GM18867 (cell line): ENCODE data around the gene SLC1A1.
A peak's percentile ranks its signal among the peaks of the same experiment; 100 is the strongest.

Experiments
- ATAC-seq: cut with Tn5 transposase; IDR thresholded peaks from one replicate; pipeline ENCODE4 v1.9.1; 2021; ENCODE audit warnings: mild to moderate bottlenecking, moderate library complexity; ENCODE audit not compliant: unreplicated experiment

Gene SLC1A1

DNA sequence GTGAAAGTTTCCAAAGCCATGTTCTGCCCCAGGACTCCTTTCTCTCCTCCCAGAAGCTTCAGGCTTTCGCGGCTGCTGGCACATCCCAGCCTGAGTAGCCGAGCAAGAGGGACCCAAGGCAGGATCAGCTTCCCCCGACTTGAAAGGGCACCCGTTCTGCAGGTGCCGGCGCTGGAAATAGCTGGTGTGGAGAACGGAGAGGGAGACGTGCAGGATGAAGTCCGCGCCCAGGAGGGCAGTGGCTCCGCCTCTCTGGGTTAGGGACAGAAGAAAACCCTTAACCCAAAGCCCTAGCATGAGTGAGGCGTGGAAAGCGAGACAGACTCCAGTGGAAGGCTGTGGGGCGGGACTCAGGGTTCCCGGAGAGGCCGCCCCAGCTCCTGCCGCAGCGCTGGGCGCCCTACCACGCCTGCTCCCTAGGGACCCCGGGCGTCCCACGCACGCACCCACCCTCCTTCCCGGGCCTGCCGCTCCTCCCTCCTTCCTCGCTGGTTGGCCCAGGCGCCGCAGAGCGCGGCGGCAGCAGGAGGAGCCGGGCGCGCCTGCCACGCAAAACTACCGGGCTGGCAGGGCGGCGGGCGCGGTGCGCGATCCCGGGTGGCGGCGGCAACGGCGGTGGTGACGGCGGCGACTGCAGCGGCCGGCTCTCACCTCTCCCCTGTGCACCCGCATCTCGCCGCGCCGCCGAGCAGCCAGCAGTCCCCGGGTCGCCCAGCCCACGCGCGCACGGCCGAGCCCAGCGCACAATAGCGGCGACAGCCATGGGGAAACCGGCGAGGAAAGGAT is at the start of gene SLC1A1:
Gene SLC1A1, plus strand, starts transcription at position 550 of the 786 bp plus-strand sequence. Its CDS starts 212 bp downstream, at position 762.
- ATAC-seq, result peak; percentile 78

- no peak for ATAC-seq
These were observed 47.5 kb upstream of the SLC1A1 start for GRCh38 chr9:4442806-4443205.

DNA sequence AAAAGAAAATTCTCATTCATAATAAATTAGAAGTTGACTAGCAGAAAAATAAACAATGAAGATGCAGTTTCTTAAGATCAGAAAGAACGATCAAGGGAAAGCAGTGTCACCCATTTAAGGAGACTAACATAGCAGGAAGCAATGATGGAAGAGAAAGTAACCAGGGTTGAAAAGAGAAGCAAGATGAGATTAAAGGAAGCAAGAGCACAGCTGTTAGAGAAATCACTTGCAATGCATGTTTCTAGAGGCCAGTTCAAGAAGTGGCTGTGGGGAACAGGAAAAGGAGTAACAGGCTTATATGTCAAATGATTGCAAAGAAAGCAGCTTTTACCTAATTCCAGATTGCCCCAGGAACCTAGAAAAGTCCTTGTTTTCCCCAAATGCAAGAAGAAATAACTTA is 46.8 kb upstream of the SLC1A1 start:
- ATAC-seq, result no peak

- no peak for ATAC-seq
These were observed 28.8 kb upstream of the SLC1A1 start for GRCh38 chr9:4461437-4461836.

DNA sequence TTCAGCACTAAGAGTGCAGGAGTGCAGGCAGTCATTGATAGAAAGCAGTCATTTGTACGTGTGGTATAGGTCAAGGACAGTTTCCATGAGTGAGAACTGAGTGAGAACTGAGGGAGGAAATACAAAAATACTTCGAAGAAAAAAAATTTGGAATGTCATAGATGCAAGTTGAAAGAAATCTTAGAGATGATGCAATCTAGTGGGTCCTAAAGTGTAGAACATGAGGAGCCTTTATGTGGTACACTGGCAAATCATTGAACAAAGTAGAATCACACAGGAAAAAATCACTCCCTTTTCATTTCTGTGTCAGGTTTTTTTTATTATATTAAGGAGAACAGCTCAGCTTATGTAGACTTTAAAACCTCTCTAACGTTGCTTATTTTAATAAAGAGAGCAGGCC is 26.4 kb upstream of the SLC1A1 start:
- no peak for ATAC-seq

- ATAC-seq, result peak; percentile 95
These were observed 25.3 kb upstream of the SLC1A1 start for GRCh38 chr9:4464911-4465513.

DNA sequence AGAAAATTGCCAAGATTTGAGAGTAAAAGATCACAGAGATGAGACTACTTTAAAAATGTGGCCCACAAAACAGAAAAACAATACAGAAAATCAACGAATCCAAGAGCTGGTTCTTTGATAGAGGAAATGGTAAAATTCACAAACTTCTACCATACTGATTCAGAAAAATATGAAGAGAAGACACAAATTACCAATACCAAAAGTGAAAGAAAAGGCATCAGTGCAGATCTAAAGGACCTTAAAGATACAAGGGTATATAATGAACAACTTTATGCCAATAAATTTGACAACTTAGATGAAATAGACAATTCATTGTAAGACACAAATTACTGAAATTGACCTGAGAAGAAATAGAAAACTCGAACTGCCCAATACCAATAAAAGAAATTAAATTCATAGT is 24.4 kb upstream of the SLC1A1 start:
- ATAC-seq, result no peak

- no peak for ATAC-seq
These were observed 15.0 kb upstream of the SLC1A1 start for GRCh38 chr9:4475301-4475700.

GRCh38 chr9:4486176-4486575 is 4.1 kb upstream of the SLC1A1 start:
- ATAC-seq, result peak; percentile 27

DNA sequence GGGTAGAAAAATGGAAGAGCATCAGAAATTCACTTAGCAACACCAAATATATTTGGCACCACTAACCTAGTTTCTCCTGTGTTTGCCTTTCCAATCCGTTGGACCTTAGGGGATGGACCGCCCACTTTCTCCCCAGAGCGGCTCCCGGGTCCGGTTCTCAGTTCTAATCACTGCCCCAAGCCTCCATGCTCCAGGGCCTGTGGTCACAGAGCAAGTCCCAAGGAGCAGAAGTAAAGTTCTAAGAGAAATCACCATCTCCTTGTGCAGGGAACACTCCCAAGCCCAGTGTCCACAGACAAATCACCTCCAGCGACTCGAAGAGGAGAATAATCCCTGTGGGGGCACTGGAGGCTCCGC is 728 bp upstream of the SLC1A1 start:
- ATAC-seq, result no peak

- ATAC-seq, result peak; percentile 23
These were observed 697 bp downstream of the SLC1A1 start for GRCh38 chr9:4490705-4491625.

DNA sequence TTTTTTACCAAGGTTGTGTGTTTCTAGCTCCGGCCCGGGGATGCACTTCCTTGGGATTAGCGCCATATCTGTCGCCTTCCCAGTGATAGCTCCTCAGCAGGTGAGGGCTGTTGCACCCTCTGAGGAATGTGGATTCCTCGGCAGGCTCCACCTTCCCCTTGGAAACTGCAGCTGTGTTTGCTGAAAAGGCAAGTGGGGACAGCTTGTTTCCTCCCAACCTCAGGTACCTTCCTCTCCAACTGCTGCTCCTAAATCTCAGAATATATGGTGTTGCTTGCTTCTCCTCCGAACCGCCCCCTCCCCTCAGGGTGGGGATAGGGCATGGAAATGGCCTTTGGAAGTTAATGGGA is 1.3 kb downstream of the SLC1A1 start:
- no peak for ATAC-seq

DNA sequence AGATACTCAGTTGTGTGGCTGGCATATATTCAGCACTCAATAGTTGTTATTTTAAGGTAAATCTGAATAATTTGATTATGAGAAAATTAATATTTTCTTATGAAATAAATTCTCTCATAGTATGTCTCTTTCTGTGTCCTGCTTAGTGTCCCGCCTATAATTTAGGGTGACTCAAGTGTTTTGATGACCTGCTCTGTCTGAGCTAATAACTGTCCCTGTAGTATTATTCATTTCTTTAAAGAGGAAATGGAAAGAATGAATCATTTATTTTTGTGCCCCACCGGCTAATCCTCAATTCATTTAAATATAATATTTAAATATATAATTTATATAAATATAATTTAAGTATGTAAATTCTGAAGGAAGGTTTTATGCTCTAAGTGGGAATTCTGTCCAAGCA is 4.1 kb downstream of the SLC1A1 start:
- ATAC-seq, result no peak

GRCh38 chr9:4494806-4495205 is 4.5 kb downstream of the SLC1A1 start:
- no peak for ATAC-seq

GRCh38 chr9:4495537-4495936 is 5.3 kb downstream of the SLC1A1 start:
- ATAC-seq, result no peak

DNA sequence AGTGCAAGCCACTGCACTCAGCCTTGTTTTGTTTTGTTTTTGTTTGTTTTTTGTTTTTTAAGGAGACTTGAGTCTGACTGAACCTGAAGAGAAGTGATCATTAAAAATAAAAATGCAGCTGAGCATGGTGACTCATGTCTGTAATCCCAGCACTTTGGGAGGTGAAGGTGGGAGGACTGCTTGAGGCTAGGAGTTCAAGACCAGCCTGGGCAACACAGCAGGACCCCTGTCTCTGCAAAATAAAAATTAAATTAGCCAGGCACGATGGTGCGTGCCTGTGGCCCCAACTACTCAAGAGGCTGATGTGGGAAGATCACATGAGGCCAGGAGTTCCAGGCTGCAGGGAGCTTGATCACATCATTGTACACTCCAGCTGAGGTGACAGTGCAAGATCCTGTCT is 6.2 kb downstream of the SLC1A1 start:
- ATAC-seq, result no peak

DNA sequence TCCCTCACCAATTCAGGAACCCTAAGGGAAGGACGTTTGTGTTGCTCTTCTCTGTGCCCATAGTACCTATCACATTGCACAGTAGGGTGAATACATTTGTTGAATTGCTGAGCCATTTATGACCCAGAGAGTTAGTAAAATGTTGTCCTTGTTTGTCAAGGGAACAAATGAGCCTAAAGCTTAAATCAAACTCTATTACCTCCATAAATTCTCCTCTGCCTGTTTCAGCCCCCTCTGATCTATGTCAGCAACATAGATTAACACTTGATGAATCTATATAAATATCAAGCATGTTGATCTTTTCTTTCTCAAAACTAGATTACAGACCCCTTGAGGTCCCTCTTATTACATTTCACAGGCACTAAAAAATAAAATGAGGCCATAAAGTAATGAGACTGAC is 7.1 kb downstream of the SLC1A1 start:
- no peak for ATAC-seq

DNA sequence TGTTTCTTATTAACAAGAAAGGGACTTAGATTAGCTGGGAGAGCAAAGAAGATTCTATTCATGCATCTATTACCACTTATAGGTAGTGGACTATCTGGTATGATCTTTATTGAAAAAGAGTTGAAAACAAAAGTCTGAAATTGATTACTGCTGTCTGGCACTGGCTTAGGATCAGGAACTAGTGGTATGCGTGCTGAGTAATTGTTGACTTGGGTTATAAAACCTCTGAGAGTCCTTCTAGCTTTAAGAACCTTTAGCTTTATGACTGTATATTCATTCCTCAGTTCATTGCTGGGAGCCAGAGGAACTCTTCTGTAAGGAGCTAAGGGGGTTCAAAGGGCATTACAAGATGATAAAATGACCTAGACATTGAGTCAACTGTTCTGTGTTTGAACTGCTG is 7.6 kb downstream of the SLC1A1 start:
- no peak for ATAC-seq

GRCh38 chr9:4499917-4500316 is 9.6 kb downstream of the SLC1A1 start:
- no peak for ATAC-seq

- ATAC-seq, result no peak
These were observed 10.9 kb downstream of the SLC1A1 start for GRCh38 chr9:4501147-4501507.

- ATAC-seq, result no peak
These were observed 12.2 kb downstream of the SLC1A1 start for GRCh38 chr9:4502444-4502843.

- no peak for ATAC-seq
These were observed 12.8 kb downstream of the SLC1A1 start for GRCh38 chr9:4503103-4503502.
